ENCODE data around the gene FNIP2. TPM values are rescaled to one million over a fixed set of nuclear protein-coding genes. Genes with fewer than 3 reads are reported as not detected.
A peak's percentile ranks its signal among the peaks of the same experiment; 100 is the strongest.

Gene FNIP2
- total RNA-seq, 1 donor from 2014 or later: 18.5 TPM

DNA sequence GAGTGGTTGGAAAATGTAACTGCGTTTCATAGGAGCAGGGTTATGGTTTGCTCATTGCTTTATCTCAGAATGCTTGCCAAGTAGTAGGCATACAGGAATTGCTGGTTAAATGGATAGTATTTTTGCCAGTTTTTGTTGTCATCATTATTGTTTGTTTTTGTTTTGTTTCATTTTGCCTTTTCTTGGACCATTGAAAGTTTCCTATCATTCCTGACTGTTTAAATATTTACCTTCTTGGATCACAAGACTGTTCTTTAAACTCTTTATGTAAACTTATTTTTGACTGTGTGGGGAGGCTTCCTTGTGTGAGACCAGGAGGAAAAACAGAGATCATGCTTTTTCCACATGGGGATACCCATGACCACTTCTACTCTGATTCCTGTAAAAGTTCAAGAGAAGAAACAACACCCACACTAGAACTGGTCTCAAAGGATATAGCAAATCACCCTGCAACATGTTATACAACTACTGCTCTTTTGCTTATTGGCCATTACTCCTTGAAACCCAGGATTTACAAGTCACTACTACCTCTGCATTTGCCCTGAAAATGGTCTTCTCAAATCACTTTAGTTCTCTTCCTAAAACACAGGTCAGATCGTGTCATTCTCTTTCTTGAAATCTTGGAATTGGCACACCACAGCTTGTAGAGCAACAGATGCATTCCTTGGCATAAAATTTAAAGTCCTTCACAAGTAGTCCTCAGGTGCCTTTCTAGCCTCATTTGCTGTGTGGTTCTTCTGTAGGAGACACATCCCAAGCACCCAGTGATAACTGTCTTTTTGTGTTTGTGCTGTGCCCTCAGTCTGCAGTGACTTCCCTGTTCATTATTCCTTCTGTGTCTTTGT, 51.3 kb downstream of the FNIP2 start:
- Mint-ChIP-seq H3K4me1 (ENCODE audit: low read depth, unreplicated experiment) (peaks cover 31% of the 10 kb centered on the region), H3K4me3 (ENCODE audit: unreplicated experiment) (no peak overlapping the region), H3K9me3 (ENCODE audit: unreplicated experiment) (no peaks in the 10 kb centered on the region), H3K27me3 (ENCODE audit: low read depth, unreplicated experiment) (no peaks in the 10 kb centered on the region), H3K27ac (ENCODE audit: unreplicated experiment) (no peak overlapping the region), H3K36me3 (ENCODE audit: low read depth, unreplicated experiment) (no peaks in the 10 kb centered on the region)
- H3K36me3 ChIP-seq (ENCODE audit: insufficient read depth, low read length): no peaks in the 10 kb centered on the region
- H4K20me1 ChIP-seq (ENCODE audit: insufficient read depth, low read length): no peaks in the 10 kb centered on the region
- no peaks in the 10 kb centered on the region for H3K9me3 ChIP-seq (ENCODE audit: insufficient read depth, low read depth, low read length)
- H3K4me3 ChIP-seq (ENCODE audit: insufficient read depth, low read depth, low read length): no peak overlapping the region
- no peak for FAIRE-seq
- no peak overlapping the region for H3K27ac ChIP-seq (ENCODE audit: low read depth, low read length)
- H3K4me1 ChIP-seq (ENCODE audit: insufficient read depth, low read length): peaks cover 12% of the 10 kb centered on the region
- peaks cover 61% of the 10 kb centered on the region for H3K79me2 ChIP-seq (ENCODE audit: insufficient read depth, low read length)
- no peak for DNase-seq (ENCODE audit: low read depth)
- no peak overlapping the region for H3K4me2 ChIP-seq (ENCODE audit: low read length)
- TF ChIP-seq, protein P1, sequence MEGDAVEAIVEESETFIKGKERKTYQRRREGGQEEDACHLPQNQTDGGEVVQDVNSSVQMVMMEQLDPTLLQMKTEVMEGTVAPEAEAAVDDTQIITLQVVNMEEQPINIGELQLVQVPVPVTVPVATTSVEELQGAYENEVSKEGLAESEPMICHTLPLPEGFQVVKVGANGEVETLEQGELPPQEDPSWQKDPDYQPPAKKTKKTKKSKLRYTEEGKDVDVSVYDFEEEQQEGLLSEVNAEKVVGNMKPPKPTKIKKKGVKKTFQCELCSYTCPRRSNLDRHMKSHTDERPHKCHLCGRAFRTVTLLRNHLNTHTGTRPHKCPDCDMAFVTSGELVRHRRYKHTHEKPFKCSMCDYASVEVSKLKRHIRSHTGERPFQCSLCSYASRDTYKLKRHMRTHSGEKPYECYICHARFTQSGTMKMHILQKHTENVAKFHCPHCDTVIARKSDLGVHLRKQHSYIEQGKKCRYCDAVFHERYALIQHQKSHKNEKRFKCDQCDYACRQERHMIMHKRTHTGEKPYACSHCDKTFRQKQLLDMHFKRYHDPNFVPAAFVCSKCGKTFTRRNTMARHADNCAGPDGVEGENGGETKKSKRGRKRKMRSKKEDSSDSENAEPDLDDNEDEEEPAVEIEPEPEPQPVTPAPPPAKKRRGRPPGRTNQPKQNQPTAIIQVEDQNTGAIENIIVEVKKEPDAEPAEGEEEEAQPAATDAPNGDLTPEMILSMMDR (IDR thresholded peaks at IDR 0.05; ENCODE audit: insufficient read depth, low read depth, low read length): no peak
- no peak for TF ChIP-seq EZH2 (IDR thresholded peaks at IDR 0.05; ENCODE audit: insufficient read depth, low read length)
- H3K27me3 ChIP-seq (ENCODE audit: insufficient read depth, low read length): no peaks in the 10 kb centered on the region
- H2AFZ ChIP-seq (ENCODE audit: low read depth, low read length): no peak overlapping the region
- no peak overlapping the region for H3K9ac ChIP-seq (ENCODE audit: low read length)

DNA sequence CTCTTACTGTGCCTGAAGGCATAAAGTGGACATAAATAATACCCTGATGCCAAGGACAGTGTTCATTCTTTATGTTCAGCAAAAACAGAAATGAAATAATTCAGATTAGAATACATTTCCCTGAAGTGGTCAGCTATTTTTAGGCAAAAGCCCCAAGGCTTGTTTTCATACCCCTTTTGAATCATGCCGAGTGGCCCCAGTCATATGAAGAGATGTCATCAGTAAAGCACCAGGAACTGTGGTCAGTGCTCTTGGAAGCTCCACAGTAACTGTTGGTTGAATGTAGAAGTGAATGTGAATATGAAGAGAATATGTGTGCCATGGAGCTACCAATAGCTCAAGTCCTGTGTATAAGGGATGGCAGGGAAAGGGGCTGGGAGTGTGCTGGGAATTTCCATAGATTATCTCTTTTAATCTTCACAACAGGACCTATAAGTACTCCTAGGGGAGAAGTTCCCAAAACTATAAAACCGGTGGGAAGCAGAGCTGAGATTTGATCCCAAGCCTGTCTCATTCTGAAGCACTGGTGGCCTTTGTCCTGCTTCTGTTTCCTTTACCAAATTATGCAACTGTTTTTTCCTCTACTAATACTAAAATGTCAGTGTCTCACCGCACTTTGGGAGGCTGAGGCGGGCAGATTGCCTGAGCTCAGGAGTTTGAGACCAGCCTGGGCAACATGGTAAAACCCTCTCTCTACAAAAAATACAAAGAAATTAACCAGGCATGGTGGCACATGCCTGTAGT, 52.6 kb downstream of the FNIP2 start:
- no peaks in the 10 kb centered on the region for H3K9me3 Mint-ChIP-seq (ENCODE audit: unreplicated experiment)
- FAIRE-seq (no peak), DNase-seq (ENCODE audit: low read depth) (peak; percentile 73)
- Histone ChIP-seq H2AFZ (ENCODE audit: low read depth, low read length) (no peak overlapping the region), H3K27me3 (ENCODE audit: insufficient read depth, low read length) (no peaks in the 10 kb centered on the region), H3K36me3 (ENCODE audit: insufficient read depth, low read length) (no peaks in the 10 kb centered on the region), H3K27ac (ENCODE audit: low read depth, low read length) (peak overlapping the region; percentile 36), H3K9me3 (ENCODE audit: insufficient read depth, low read depth, low read length) (no peaks in the 10 kb centered on the region), H3K4me2 (ENCODE audit: low read length) (peak overlapping the region; percentile 29), H3K4me3 (ENCODE audit: insufficient read depth, low read depth, low read length) (no peak overlapping the region), H4K20me1 (ENCODE audit: insufficient read depth, low read length) (no peaks in the 10 kb centered on the region), H3K9ac (ENCODE audit: low read length) (peak overlapping the region; percentile 0), H3K79me2 (ENCODE audit: insufficient read depth, low read length) (peaks cover 54% of the 10 kb centered on the region), H3K4me1 (ENCODE audit: insufficient read depth, low read length) (peaks cover 18% of the 10 kb centered on the region)
- no peak overlapping the region for H3K4me3 Mint-ChIP-seq (ENCODE audit: unreplicated experiment)
- peaks cover 43% of the 10 kb centered on the region for H3K4me1 Mint-ChIP-seq (ENCODE audit: low read depth, unreplicated experiment)
- no peaks in the 10 kb centered on the region for H3K27me3 Mint-ChIP-seq (ENCODE audit: low read depth, unreplicated experiment)
- TF ChIP-seq, protein P1 (IDR thresholded peaks at IDR 0.05; ENCODE audit: insufficient read depth, low read depth, low read length): no peak
- no peak for TF ChIP-seq EZH2 (IDR thresholded peaks at IDR 0.05; ENCODE audit: insufficient read depth, low read length)
- peak overlapping the region; percentile 59 for H3K27ac Mint-ChIP-seq (ENCODE audit: unreplicated experiment)
- no peaks in the 10 kb centered on the region for H3K36me3 Mint-ChIP-seq (ENCODE audit: low read depth, unreplicated experiment)
